ENCODE data around the gene ZNF331.
"Not testable (repeated sequence)": the region's sequence is repeated elsewhere in the genome, so short reads cannot be mapped to it uniquely, and the experiment has no call there.

Gene ZNF331

GRCh38 chr19:53537521-53538377 lies at the start of gene ZNF331:
Gene ZNF331 (plus strand): TSS chr19:53538145. CDS start chr19:53569377, 31,232 bp downstream.
- no peaks in the 10 kb centered on the region for H4K20me1 ChIP-seq (ENCODE audit: low read depth, low read length)
- H3F3A ChIP-seq (ENCODE audit: insufficient read depth) = no peaks in the 10 kb centered on the region
- no peaks in the 10 kb centered on the region for H3K9me2 ChIP-seq (replicated peaks; ENCODE audit: insufficient read depth, low read length)
- peak within 1 kb of the TSS; percentile 16; the same call in 1 of the 2 replicates for H3K27ac ChIP-seq (ENCODE audit: low read depth, low read length)
- H3K27me3 ChIP-seq (ENCODE audit: low read length) = no peaks in the 10 kb centered on the region
- no peak for TF ChIP-seq EZH2phosphoT487 (conservative IDR thresholded peaks at IDR 0.05; ENCODE audit: low read length)
- TF ChIP-seq CTCF (IDR thresholded peaks at IDR 0.05; ENCODE audit: insufficient read depth, low read length, poor library complexity, severe bottlenecking) = no peak
- peak within 1 kb of the TSS; percentile 52 for H2AFZ ChIP-seq (ENCODE audit: low read depth, low read length, severe bottlenecking)
- no peaks in the 10 kb centered on the region; the same call in 1 of the 2 replicates for H3K79me2 ChIP-seq (ENCODE audit: insufficient read depth, low read length)
- peak within 1 kb of the TSS; percentile 73 for H3K9ac ChIP-seq (ENCODE audit: low read length)
- H3K4me3 ChIP-seq (ENCODE audit: insufficient read depth, low read length, poor library complexity, severe bottlenecking) = peak within 1 kb of the TSS; percentile 55
- no peaks in the 10 kb centered on the region for H3K9me3 ChIP-seq (ENCODE audit: insufficient read depth, low read length)
- H3K36me3 ChIP-seq (ENCODE audit: low read length) = no peaks in the 10 kb centered on the region
- H3K4me2 ChIP-seq (ENCODE audit: low read depth, low read length, poor library complexity, severe bottlenecking) = peak within 1 kb of the TSS; percentile 44

GRCh38 chr19:53492153-53492552 lies 45.8 kb upstream of the ZNF331 start:
- no peaks in the 10 kb centered on the region for H3K9me2 ChIP-seq (replicated peaks; ENCODE audit: insufficient read depth, low read length)
- H3K9me3 ChIP-seq (ENCODE audit: insufficient read depth, low read length) = 0 out of 2 replicates have a peak, but pooled peaks cover 5% of the 10 kb centered on the region
- TF ChIP-seq CTCF (IDR thresholded peaks at IDR 0.05; ENCODE audit: insufficient read depth, low read length, poor library complexity, severe bottlenecking) (no peak), EZH2phosphoT487 (conservative IDR thresholded peaks at IDR 0.05; ENCODE audit: low read length) (no peak)
- no peaks in the 10 kb centered on the region for H3F3A ChIP-seq (ENCODE audit: insufficient read depth)
- no peak overlapping the region for H3K4me2 ChIP-seq (ENCODE audit: low read depth, low read length, poor library complexity, severe bottlenecking)
- H2AFZ ChIP-seq (ENCODE audit: low read depth, low read length, severe bottlenecking) = no peak overlapping the region
- H3K27me3 ChIP-seq (ENCODE audit: low read length) = no peaks in the 10 kb centered on the region
- no peak overlapping the region for H3K9ac ChIP-seq (ENCODE audit: low read length)
- H3K79me2 ChIP-seq (ENCODE audit: insufficient read depth, low read length) = no peaks in the 10 kb centered on the region
- H3K4me3 ChIP-seq (ENCODE audit: insufficient read depth, low read length, poor library complexity, severe bottlenecking) = no peak overlapping the region
- H3K27ac ChIP-seq (ENCODE audit: low read depth, low read length) = no peak overlapping the region
- H3K36me3 ChIP-seq (ENCODE audit: low read length) = 0 out of 2 replicates have a peak, but pooled peaks cover 4% of the 10 kb centered on the region
- H4K20me1 ChIP-seq (ENCODE audit: low read depth, low read length) = no peaks in the 10 kb centered on the region

GRCh38 chr19:53497311-53498023 lies 40.5 kb upstream of the ZNF331 start:
- not testable (repeated sequence) for H3K4me2 ChIP-seq (ENCODE audit: low read depth, low read length, poor library complexity, severe bottlenecking); H3K9ac ChIP-seq (ENCODE audit: low read length); H3K9me2 ChIP-seq (replicated peaks; ENCODE audit: insufficient read depth, low read length); H3K36me3 ChIP-seq (ENCODE audit: low read length); H4K20me1 ChIP-seq (ENCODE audit: low read depth, low read length); H3K4me3 ChIP-seq (ENCODE audit: insufficient read depth, low read length, poor library complexity, severe bottlenecking); H3K27ac ChIP-seq (ENCODE audit: low read depth, low read length); H2AFZ ChIP-seq (ENCODE audit: low read depth, low read length, severe bottlenecking); H3K27me3 ChIP-seq (ENCODE audit: low read length); H3K79me2 ChIP-seq (ENCODE audit: insufficient read depth, low read length); H3K9me3 ChIP-seq (ENCODE audit: insufficient read depth, low read length); H3F3A ChIP-seq (ENCODE audit: insufficient read depth)

GRCh38 chr19:53498024-53498395 lies 39.9 kb upstream of the ZNF331 start:
- H3K79me2 ChIP-seq (ENCODE audit: insufficient read depth, low read length); H3K4me2 ChIP-seq (ENCODE audit: low read depth, low read length, poor library complexity, severe bottlenecking); H4K20me1 ChIP-seq (ENCODE audit: low read depth, low read length); H3K9me2 ChIP-seq (replicated peaks; ENCODE audit: insufficient read depth, low read length); H3K9ac ChIP-seq (ENCODE audit: low read length); H3K36me3 ChIP-seq (ENCODE audit: low read length); H3K4me3 ChIP-seq (ENCODE audit: insufficient read depth, low read length, poor library complexity, severe bottlenecking); H3K27ac ChIP-seq (ENCODE audit: low read depth, low read length); H2AFZ ChIP-seq (ENCODE audit: low read depth, low read length, severe bottlenecking); H3F3A ChIP-seq (ENCODE audit: insufficient read depth); H3K27me3 ChIP-seq (ENCODE audit: low read length); H3K9me3 ChIP-seq (ENCODE audit: insufficient read depth, low read length): not testable (repeated sequence)

GRCh38 chr19:53503151-53503550 lies 34.8 kb upstream of the ZNF331 start:
- H3K4me3 ChIP-seq (ENCODE audit: insufficient read depth, low read length, poor library complexity, severe bottlenecking); H3K9ac ChIP-seq (ENCODE audit: low read length); H3K9me2 ChIP-seq (replicated peaks; ENCODE audit: insufficient read depth, low read length); H3K27ac ChIP-seq (ENCODE audit: low read depth, low read length); H3K4me2 ChIP-seq (ENCODE audit: low read depth, low read length, poor library complexity, severe bottlenecking); H3K79me2 ChIP-seq (ENCODE audit: insufficient read depth, low read length); H3F3A ChIP-seq (ENCODE audit: insufficient read depth); H2AFZ ChIP-seq (ENCODE audit: low read depth, low read length, severe bottlenecking); H4K20me1 ChIP-seq (ENCODE audit: low read depth, low read length); H3K27me3 ChIP-seq (ENCODE audit: low read length); H3K9me3 ChIP-seq (ENCODE audit: insufficient read depth, low read length); H3K36me3 ChIP-seq (ENCODE audit: low read length): not testable (repeated sequence)

GRCh38 chr19:53503671-53504364 lies 34.1 kb upstream of the ZNF331 start:
- H3K27me3 ChIP-seq (ENCODE audit: low read length); H3K36me3 ChIP-seq (ENCODE audit: low read length); H4K20me1 ChIP-seq (ENCODE audit: low read depth, low read length); H3K9me3 ChIP-seq (ENCODE audit: insufficient read depth, low read length); H2AFZ ChIP-seq (ENCODE audit: low read depth, low read length, severe bottlenecking); H3K79me2 ChIP-seq (ENCODE audit: insufficient read depth, low read length); H3K4me2 ChIP-seq (ENCODE audit: low read depth, low read length, poor library complexity, severe bottlenecking); H3F3A ChIP-seq (ENCODE audit: insufficient read depth); H3K9me2 ChIP-seq (replicated peaks; ENCODE audit: insufficient read depth, low read length); H3K9ac ChIP-seq (ENCODE audit: low read length); H3K4me3 ChIP-seq (ENCODE audit: insufficient read depth, low read length, poor library complexity, severe bottlenecking); H3K27ac ChIP-seq (ENCODE audit: low read depth, low read length): not testable (repeated sequence)

Data from SU-DHL-6 (cell line).